HUDEP-2 (cell line): ENCODE measurements around the gene LAMP5.

ENCODE experiments used
- DNase-seq, 76 experiments: peaks; one replicate each; lab custom pipeline; 2025; ENCODE audit not compliant: unreplicated experiment in 76 of 76; lab: John Stamatoyannopoulos, UW

LAMP5 gene, protein sequence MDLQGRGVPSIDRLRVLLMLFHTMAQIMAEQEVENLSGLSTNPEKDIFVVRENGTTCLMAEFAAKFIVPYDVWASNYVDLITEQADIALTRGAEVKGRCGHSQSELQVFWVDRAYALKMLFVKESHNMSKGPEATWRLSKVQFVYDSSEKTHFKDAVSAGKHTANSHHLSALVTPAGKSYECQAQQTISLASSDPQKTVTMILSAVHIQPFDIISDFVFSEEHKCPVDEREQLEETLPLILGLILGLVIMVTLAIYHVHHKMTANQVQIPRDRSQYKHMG

DNA sequence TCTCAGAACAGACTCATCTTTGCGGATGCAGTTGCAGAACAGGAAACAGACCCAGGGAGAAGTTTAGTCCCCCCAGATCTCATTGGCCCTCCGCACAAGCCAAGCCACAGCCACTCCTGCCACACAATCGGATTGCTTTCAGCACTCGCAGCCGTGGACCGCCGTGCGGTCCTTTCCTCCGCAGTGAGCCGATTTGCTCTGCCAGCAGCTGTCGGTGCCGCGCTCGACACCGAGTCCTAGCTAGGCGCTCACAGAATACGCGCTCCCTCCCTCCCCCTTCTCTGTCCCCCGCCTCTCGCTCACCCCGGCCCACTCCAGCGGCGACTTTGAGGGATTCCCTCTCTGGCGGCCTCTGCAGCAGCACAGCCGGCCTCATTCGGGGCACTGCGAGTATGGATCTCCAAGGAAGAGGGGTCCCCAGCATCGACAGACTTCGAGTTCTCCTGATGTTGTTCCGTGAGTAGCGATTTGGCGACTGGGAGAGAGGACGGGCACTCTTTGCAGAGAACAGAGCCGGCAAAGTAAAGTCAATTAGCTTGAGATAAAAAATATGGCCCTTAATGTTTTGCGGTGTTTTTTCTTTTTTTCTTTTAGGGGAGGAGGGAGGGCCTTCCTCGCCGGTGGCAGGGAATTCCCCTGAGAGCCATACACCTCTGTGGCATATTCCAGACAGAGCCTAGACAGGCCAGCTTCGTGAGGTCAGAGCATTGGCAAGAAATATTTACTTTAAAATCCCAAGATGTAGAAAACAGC lies at the start of gene LAMP5:
Gene LAMP5, plus strand, starts transcription at position 130 of the 753 bp plus-strand sequence. Its CDS starts 263 bp downstream, at position 393.
- no peak for DNase-seq

DNA sequence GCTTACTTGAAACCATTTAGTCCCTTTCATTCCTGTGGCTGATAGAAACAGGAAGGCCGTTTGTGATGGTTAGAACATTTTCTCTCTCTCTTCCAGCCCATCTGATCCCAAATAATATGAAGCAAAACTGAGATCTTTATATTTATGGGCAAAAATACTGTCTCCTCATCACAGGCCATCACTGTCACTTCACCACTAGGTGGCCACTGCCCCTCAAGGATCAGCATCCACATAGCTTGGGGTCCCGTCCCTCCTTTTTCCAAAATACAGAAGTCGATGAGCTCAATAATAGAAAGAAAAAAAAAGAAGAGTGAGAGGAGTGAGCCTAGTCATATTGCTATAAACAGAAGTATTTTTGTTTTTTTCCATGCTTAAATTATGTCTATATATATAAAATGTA lies 46.4 kb upstream of the LAMP5 start:
- no peak for DNase-seq

DNA sequence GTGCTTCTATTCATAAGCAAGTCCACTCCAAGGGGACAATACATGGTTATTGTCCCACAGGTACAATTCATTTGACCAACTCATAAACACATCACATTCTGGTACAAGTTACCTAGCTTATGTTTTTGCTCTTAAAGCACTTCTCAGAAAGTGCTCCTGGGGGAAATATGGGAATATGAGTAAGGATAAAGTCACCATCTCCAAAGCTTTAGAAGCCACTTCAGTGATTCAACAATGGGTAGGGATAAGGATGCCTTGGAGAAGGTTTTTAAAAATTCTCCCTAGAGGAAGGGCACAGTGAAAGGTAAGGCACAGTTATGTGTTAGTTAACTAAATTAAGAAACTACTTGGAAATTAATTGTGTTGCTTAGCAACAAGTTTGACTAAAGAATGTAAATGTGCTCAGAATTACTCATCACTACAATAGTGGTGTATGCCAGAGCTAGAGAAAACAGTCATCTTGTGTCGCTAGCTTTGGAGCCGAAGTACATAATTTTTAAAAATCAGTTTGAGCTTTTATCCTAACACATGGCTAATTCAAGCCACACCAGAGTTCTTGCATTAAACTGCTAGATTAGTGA lies 39.5 kb upstream of the LAMP5 start:
- no peak for DNase-seq

DNA sequence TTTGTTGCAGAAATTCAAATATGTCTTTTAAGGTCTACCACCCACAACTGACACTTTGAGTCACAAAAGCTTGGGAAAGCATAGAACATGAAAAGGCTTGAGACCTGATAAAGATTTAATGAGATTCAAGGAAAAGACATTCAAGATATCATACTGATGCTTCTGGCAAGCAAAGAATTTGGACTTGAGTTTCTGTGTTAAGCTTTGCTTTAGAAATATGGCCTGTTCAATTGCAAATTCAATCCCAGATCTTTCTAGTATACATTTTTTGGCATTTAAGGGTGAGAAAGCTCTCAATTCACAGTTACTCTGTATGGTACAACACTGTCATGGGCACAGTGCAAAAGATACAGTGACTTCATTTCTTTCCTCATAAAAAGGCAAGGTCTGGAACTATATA lies 38.9 kb upstream of the LAMP5 start:
- DNase-seq, result no peak

DNA sequence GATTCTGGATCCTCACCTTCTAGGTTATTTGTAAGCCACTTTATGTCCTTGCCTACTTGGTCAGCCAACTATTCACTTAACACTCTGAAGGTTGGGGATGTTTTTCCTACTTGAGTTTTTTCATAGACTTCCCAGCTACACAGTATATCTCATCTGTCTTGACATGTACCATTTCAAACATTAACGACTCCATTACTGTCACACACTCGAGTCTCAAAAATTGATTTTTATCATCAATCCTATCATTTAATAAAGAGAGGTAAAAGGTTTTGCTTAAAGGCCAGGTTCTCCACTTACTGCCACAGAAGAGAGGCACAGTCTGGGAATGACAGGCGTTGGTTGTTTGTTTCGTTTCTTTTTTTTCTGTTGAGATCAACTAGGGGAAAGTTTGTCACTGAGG lies 38.2 kb upstream of the LAMP5 start:
- DNase-seq, result no peak

GRCh38 chr20:9476637-9477036 lies 37.8 kb upstream of the LAMP5 start:
- no peak for DNase-seq

- no peak for DNase-seq
Measured at GRCh38 chr20:9478771-9479170, 35.6 kb upstream of the LAMP5 start.

DNA sequence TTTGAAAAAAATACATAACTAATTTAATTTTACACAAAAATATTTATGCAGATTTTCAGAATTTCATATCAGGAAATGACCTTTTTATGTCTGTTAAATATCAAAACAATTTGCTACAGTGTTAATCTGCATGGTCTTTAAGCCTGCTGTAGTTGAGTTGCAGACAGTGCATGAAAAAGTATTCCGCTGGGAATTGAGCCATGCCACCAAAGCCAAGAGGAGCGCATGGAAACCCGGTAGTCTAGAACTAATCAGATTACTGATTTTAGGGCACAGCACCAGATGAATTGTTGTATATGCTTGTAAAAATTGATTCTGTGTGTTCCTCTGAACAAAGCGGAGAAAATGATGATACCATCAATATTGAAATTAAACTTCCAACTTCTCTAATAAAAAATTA lies 34.3 kb upstream of the LAMP5 start:
- DNase-seq, result no peak

GRCh38 chr20:9482180-9482579 lies 32.2 kb upstream of the LAMP5 start:
- no peak for DNase-seq

- DNase-seq, result no peak
Measured at GRCh38 chr20:9483131-9483530, 31.3 kb upstream of the LAMP5 start.

GRCh38 chr20:9485614-9486340 lies 28.6 kb upstream of the LAMP5 start:
- no peak for DNase-seq

DNA sequence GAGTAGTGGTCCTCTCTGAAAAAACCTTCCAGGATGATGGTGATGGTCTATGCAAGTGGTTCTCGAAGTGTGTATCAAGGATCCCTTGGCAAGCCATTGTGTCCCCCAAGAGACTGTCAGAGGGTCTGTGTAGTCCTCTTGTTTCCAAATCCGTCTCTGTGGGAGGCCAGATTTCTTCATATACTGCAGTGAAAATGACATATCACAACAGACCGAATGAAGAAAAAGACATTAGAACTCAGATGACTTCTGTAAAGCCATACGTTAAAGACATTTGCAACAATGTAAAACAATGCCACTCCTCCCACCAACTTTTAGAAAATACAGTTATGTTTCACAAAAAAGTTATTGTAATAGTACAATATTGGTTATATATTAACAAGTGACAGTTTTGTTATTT lies 27.2 kb upstream of the LAMP5 start:
- DNase-seq, result no peak

DNA sequence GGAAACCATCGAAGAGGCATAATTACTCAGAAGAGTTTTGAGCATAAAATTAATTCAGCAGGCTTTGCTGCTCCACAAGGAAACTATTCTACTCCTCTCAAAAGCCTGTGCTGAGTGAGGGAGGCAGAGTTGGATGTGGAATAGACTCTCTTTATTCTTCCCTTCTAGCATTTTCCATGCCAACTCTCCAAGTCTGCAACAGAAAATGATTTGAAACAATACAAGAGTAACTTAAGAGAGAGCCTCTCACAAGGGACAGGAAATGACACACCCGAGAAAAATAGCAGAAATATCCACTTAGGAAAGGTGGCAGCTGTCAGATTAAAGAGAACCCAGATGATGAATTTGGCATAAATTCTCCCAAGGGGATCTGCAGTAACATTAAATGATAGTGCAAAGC lies 26.3 kb upstream of the LAMP5 start:
- DNase-seq, result no peak

DNA sequence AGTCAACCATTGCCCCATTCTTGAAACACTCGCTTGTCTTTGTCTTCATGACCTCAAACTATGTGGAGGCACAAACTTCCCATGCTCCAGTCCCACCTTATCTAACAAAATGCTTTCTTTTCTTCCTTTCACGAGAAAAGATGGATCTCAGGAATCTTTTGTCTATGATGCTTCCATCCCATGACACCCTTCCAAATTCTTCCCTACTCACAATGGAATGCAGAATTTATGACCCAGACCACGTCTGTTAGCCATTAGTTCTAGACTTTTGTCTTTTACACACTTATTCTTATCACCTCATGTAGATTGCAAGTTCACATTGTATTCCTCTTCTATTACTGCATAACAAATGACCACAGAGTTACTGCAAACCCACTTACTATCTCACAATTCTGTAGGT lies 24.2 kb upstream of the LAMP5 start:
- DNase-seq, result no peak

GRCh38 chr20:9490631-9491030 lies 23.8 kb upstream of the LAMP5 start:
- no peak for DNase-seq

GRCh38 chr20:9491324-9491723 lies 23.1 kb upstream of the LAMP5 start:
- no peak for DNase-seq

DNA sequence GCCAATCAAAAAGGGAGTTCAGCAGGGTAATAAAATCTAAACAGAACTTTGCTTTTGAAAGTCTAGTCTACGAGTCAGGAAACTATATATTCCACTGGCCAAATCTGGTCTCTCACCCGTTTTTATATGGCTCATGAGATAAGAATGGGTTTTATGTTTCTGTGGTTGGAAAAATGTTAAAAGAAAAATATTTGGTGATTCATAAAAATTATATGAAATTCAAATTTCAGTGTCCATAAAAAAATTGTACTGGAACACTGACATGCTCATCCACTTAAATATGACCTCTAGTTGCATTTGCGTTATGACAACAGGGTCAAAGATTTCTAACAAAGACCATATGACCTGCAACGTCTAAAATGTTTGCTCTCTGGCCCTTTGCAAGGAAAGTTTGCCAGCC lies 22.3 kb upstream of the LAMP5 start:
- DNase-seq, result no peak

- no peak for DNase-seq
Measured at GRCh38 chr20:9493803-9494202, 20.6 kb upstream of the LAMP5 start.

DNA sequence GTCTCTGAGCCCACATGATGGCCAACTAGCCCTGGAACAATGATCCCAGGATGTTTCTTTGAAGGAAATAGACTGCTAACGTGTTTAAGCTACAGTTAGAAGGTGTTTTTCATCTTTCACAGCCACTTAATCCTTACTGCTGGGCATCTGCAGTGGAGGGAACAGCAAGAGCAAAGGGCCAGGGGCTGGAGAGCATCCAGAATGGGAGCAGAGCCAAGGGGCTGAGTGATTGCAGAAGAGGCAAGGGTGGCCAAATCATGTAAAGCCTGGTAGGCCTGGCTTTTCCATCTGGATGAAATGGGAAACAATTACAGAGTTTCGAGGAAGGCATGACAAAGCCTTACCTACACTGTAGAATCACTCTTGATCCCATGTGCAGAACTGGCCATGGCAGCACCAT lies 18.7 kb upstream of the LAMP5 start:
- DNase-seq, result no peak

GRCh38 chr20:9496155-9496554 lies 18.2 kb upstream of the LAMP5 start:
- DNase-seq, result no peak

- DNase-seq, result no peak
Measured at GRCh38 chr20:9498322-9498721, 16.1 kb upstream of the LAMP5 start.
